HG03378 (cell line): ENCODE measurements around the gene GNAI3.

Experiments used
- ATAC-seq: cut with Tn5 transposase; IDR thresholded peaks from one replicate; pipeline ENCODE4 v1.9.1; 2021; ENCODE audit warnings: mild to moderate bottlenecking, moderate library complexity; ENCODE audit not compliant: unreplicated experiment

Gene GNAI3

DNA sequence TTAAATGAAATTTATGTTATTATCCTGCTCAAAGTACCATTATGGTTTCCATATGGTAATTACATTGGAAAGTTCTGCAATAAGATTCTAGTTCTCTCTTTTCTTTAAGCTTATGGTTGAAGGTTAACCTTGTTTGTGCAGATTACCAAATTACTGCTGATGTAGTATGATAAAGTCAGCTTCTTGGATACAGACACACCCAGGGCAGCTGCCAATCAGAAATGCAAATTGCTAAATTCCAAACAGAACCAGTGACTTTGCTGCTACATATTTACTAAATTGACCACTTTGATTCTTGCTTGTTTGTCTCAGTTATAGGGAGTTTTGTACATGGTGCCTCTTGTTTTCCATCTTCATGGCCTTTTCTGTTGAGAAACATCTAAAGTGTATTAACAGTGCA lies 44.5 kb downstream of the GNAI3 start:
- ATAC-seq, result no peak

DNA sequence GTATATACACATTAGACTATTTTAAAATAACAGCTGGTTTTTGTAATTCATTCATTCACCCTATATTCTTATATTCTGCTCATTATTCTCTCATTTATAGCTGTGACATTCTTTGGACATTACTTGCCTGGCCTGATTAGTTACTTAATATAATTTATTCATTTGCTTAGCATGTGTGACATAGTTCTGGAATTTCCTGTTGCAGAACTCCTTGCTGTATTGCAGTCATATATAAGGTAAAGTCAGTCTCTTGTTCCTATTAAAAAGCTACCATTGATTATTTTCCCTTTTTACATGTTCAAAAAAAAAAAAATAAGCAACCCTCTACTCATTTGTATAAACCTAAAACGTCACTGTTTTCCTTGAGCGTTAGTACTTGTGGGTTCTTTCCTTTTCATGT lies 47.1 kb downstream of the GNAI3 start:
- ATAC-seq, result no peak

GRCh38 chr1:109598156-109598555 lies 49.7 kb downstream of the GNAI3 start:
- no peak for ATAC-seq

DNA sequence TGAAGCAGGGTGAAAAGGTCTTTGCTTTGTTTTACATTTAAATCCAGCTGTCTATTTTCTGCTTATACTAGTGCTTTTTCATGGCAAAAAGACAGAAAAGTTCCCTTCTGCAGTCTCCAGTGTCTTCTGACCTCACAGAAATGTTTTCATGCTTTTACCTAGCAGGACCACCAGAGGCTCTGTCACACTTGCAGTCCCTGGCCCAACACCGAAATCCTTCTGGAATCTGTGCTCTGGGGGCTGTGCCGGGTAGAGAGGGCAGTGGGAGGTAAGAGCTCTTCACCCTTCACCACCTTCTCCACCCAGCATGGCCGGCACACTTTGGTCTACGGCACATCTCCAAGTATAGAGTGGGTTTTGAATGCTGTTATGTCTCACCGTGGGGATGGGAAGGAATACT lies 50.2 kb downstream of the GNAI3 start:
- no peak for ATAC-seq

GRCh38 chr1:109603229-109603628 lies 54.8 kb downstream of the GNAI3 start:
- ATAC-seq, result no peak

- ATAC-seq, result no peak
These were observed 57.0 kb downstream of the GNAI3 start for GRCh38 chr1:109605381-109605780.

- no peak for ATAC-seq
These were observed 61.5 kb downstream of the GNAI3 start for GRCh38 chr1:109609881-109610280.

DNA sequence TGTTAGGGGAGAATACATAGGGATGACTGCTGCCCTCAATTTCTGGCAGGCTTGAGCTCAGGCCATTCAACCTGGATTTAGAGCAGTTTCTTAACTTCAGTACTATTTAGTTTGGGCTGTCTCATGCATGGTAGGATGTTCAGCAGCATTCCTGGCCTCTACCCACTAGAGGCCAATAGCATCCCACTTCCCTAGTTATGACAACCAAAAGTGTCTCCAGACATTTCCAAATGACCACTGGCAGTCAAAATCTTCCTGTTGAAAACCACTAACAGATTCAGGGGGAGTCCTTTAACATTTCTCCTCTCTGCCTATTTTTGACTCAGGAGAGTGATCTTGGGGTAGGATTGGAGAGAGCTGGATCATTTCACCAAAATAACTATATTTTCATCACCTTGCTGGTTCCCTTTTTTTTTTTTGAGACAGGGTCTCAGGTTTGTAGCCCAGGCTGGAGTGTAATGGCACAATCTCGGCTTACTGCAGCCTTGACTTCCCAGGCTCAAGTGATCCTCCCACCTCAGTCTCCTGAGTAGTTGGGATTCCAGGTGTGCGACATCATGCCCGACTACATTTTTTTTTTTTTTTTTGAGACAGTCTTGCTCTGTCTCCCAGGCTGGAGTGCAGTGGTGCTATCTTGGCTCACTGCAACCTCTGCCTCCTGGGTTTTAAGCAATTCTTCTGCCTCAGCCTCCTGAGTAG lies 62.3 kb downstream of the GNAI3 start:
- ATAC-seq, result no peak

- no peak for ATAC-seq
These were observed 63.0 kb downstream of the GNAI3 start for GRCh38 chr1:109611308-109611990.

GRCh38 chr1:109613361-109614147 lies 65.1 kb downstream of the GNAI3 start:
- ATAC-seq, result no peak

DNA sequence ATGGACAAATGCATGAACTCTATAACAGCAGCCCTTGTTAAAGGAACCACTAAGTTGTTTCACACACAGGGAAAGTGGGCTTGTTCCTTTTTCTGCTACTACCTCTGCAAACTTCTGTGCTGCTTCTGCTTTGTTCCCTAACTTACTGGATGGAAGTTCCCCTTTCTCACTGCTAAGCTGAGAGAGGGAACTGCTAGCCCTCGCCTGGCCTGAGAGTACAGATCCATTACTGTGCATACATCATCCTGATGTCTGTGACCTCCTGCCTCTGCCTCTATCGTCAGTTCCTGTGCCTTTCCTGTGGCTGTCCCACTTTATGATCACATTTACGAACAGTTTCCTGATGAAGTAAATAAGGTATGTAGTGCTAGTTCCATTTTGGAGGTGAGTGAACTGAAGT lies 67.5 kb downstream of the GNAI3 start:
- ATAC-seq, result no peak

DNA sequence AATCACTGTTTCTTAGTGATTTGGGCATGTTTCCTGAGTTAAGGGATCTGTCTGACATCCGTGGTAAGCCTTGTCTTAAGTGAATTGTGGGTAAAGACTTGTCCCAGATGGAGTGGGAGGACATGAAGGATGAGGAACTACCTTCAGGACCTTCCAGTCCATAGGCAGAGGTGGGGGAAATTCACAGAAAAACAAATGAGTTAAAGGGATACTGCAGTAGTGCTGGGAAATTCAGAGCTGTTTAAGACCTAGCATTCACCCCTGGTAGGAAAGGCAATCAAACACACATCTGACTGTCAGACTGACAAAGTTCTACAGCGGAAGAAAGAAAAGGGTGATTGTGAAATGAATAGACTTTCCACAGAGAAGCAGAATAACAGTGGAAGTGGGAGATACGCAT lies 68.0 kb downstream of the GNAI3 start:
- ATAC-seq, result no peak

DNA sequence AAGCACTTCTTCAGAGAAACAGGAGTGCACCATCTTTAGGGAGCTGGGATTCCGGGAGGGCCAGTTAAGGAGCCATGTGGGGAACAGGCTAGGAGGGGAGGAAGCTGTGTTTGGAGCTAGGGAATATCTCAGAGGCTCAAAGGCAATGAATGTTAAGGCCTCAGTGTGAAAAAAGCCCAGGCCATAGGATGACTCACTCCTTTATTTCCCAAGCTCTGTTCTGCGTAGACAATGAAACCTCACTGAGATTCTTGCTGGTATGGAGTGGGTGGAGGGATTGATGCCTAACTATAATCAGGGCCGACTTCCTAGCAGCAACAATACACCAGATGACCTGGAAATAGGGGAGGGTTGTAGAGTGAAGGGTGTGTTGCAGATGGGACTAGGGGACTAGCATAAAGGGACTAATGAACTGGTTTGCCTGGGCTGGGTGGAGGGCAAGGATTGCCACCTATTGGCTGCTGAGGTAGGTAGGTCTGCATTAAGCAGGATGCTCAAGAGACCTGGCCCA lies 68.9 kb downstream of the GNAI3 start:
- ATAC-seq, result no peak

GRCh38 chr1:109618661-109619575 lies 70.5 kb downstream of the GNAI3 start:
- ATAC-seq, result no peak

- ATAC-seq, result peak; percentile 40
These were observed 71.4 kb downstream of the GNAI3 start, which contains the start of the genes AMPD2 and GNAT2 for GRCh38 chr1:109619576-109620400. Gene AMPD2 (plus strand): TSS chr1:109619837. CDS start chr1:109621176, 1,339 bp downstream. Gene GNAT2 (minus strand): TSS chr1:109619616. CDS start chr1:109612870, 6,746 bp downstream.

GRCh38 chr1:109620401-109620791 lies 72.0 kb downstream of the GNAI3 start:
- ATAC-seq, result no peak

DNA sequence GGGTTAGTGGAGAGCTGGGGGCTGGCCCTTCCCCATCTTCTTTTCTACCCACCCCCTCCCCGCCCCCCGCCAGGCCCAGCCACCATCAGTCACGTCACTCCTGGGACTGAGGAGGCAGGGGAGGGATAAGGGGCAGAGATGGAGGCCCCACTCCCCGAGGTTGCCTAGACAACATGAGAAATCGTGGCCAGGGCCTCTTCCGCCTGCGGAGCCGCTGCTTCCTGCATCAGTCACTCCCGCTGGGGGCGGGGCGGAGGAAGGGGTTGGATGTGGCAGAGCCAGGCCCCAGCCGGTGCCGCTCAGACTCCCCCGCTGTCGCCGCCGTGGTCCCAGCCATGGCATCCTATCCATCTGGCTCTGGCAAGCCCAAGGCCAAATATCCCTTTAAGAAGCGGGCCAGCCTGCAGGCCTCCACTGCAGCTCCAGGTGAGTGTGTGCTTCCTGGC lies 72.4 kb downstream of the GNAI3 start:
- peak; percentile 68 for ATAC-seq

DNA sequence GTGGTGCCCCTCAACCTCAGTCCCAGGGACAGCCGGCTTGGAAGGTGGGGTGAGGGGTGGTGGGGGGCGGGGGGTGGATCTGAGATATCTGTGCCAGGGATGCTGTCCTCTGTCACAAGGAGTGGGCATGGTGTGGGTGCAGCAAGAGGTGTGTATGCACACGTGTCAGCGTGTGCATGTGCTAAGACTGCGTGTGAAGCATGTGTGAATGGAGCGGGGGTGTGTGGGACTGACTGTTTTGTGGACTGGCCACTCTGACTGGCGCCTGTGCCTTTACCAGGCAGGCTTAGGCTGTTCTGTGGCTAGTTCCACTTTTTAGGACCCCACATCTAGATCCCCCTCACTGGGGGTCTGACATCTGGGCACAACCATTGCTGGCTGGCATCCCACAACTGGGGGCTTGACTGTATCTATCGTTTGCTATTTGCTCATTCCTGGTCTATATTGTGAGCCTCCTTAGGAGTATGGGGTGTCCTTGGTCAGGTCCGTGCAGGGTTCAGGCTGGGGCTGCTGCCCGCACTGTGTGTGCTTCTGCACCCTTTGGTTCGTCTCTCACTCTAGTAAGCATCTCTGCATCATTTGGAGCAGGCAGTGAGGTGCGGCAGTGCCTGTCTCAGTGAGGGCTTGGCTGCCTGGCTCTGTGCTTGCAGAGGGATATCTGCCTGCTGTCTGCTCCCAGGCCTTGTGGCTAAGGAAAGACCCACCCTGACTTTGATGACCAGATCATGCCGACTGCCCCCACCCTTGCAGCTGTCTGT lies 73.1 kb downstream of the GNAI3 start:
- no peak for ATAC-seq
